ENCODE data around the gene LAMC2. TPM values are rescaled to one million over a fixed set of nuclear protein-coding genes. Genes with fewer than 3 reads are reported as not detected.
A peak's percentile ranks its signal among the peaks of the same experiment; 100 is the strongest.

The LAMC2 gene
- total RNA-seq, 1 donor from 2014 or later = 0.36 TPM

- Histone ChIP-seq H3K79me2 (ENCODE audit: low read depth) (no peaks in the 10 kb centered on the region), H2AFZ (replicated peaks) (no peak overlapping the region), H3K9me3 (ENCODE audit: low read depth) (no peaks in the 10 kb centered on the region), H3K4me2 (no peak overlapping the region), H3K4me1 (no peaks in the 10 kb centered on the region), H3K4me3 (no peak overlapping the region), H3K27ac (no peak overlapping the region), H4K20me1 (ENCODE audit: low read depth) (no peaks in the 10 kb centered on the region), H3K27me3 (no peaks in the 10 kb centered on the region), H3F3A (ENCODE audit: low read depth) (no peaks in the 10 kb centered on the region), H3K36me3 (no peaks in the 10 kb centered on the region), H3K9ac (no peak overlapping the region)
- H3K36me3 Mint-ChIP-seq = no peaks in the 10 kb centered on the region
- no peak overlapping the region for H3K4me3 Mint-ChIP-seq
- peaks cover 3% of the 10 kb centered on the region for H3K27me3 Mint-ChIP-seq (ENCODE audit: insufficient read depth, low read depth)
- H3K9me3 Mint-ChIP-seq = no peaks in the 10 kb centered on the region
- TF ChIP-seq EZH2 (IDR thresholded peaks at IDR 0.05) = no peak
- no peak for TF ChIP-seq EZH2phosphoT487 (IDR thresholded peaks at IDR 0.05)
- TF ChIP-seq CTCF (IDR thresholded peaks at IDR 0.05) = no peak
- H3K27ac Mint-ChIP-seq = no peak overlapping the region
- peaks cover 17% of the 10 kb centered on the region for H3K4me1 Mint-ChIP-seq
- DNase-seq (ENCODE audit: low spot score) = no peak
Measured at GRCh38 chr1:183212870-183213269, 26.8 kb downstream of the LAMC2 start.

- Histone ChIP-seq H3F3A (ENCODE audit: low read depth) (peaks cover 10% of the 10 kb centered on the region), H3K4me1 (peaks cover 11% of the 10 kb centered on the region), H3K4me3 (no peak overlapping the region), H3K4me2 (no peak overlapping the region), H3K9ac (no peak overlapping the region), H3K36me3 (no peaks in the 10 kb centered on the region), H3K79me2 (ENCODE audit: low read depth) (no peaks in the 10 kb centered on the region), H3K9me3 (ENCODE audit: low read depth) (no peaks in the 10 kb centered on the region), H4K20me1 (ENCODE audit: low read depth) (no peaks in the 10 kb centered on the region), H3K27me3 (no peaks in the 10 kb centered on the region), H2AFZ (replicated peaks) (no peak overlapping the region), H3K27ac (no peak overlapping the region)
- H3K27me3 Mint-ChIP-seq (ENCODE audit: insufficient read depth, low read depth) = peaks cover 3% of the 10 kb centered on the region
- H3K27ac Mint-ChIP-seq = peak overlapping the region; percentile 32
- TF ChIP-seq EZH2phosphoT487 (IDR thresholded peaks at IDR 0.05) (no peak), EZH2 (IDR thresholded peaks at IDR 0.05) (no peak), CTCF (IDR thresholded peaks at IDR 0.05) (no peak)
- no peak for DNase-seq (ENCODE audit: low spot score)
- H3K9me3 Mint-ChIP-seq = no peaks in the 10 kb centered on the region
- H3K4me3 Mint-ChIP-seq = no peak overlapping the region
- H3K36me3 Mint-ChIP-seq = no peaks in the 10 kb centered on the region
- H3K4me1 Mint-ChIP-seq = peaks cover 29% of the 10 kb centered on the region
Measured at GRCh38 chr1:183214021-183214970, 28.2 kb downstream of the LAMC2 start.

GRCh38 chr1:183215076-183215720 is 29.1 kb downstream of the LAMC2 start:
- H3K9me3 Mint-ChIP-seq = no peaks in the 10 kb centered on the region
- H3K27ac ChIP-seq = no peak overlapping the region

More at GRCh38 chr1:183215076-183215720, 29.1 kb downstream of the LAMC2 start:
- H3K4me1 ChIP-seq = peaks cover 20% of the 10 kb centered on the region
- no peaks in the 10 kb centered on the region for H3K9me3 ChIP-seq (ENCODE audit: low read depth)
- Mint-ChIP-seq H3K4me1 (peaks cover 37% of the 10 kb centered on the region), H3K36me3 (no peaks in the 10 kb centered on the region), H3K4me3 (no peak overlapping the region), H3K27ac (no peak overlapping the region), H3K27me3 (ENCODE audit: insufficient read depth, low read depth) (peaks cover 3% of the 10 kb centered on the region)
- H3K4me3 ChIP-seq = no peak overlapping the region
- TF ChIP-seq EZH2phosphoT487 (IDR thresholded peaks at IDR 0.05) = no peak
- no peak for TF ChIP-seq EZH2 (IDR thresholded peaks at IDR 0.05)
- no peak for TF ChIP-seq CTCF (IDR thresholded peaks at IDR 0.05)
- H3F3A ChIP-seq (ENCODE audit: low read depth) = peaks cover 16% of the 10 kb centered on the region
- H3K4me2 ChIP-seq = no peak overlapping the region
- no peak overlapping the region for H3K9ac ChIP-seq
- H3K27me3 ChIP-seq = no peaks in the 10 kb centered on the region
- no peak overlapping the region for H2AFZ ChIP-seq (replicated peaks)
- H3K36me3 ChIP-seq = no peaks in the 10 kb centered on the region
- no peaks in the 10 kb centered on the region for H3K79me2 ChIP-seq (ENCODE audit: low read depth)
- no peaks in the 10 kb centered on the region for H4K20me1 ChIP-seq (ENCODE audit: low read depth)
- DNase-seq (ENCODE audit: low spot score) = no peak

All from neural progenitor cell (in vitro differentiated cells).